ENCODE measurements around the gene OXNAD1.
A peak's percentile ranks its signal among the peaks of the same experiment; 100 is the strongest.

OXNAD1 gene

DNA sequence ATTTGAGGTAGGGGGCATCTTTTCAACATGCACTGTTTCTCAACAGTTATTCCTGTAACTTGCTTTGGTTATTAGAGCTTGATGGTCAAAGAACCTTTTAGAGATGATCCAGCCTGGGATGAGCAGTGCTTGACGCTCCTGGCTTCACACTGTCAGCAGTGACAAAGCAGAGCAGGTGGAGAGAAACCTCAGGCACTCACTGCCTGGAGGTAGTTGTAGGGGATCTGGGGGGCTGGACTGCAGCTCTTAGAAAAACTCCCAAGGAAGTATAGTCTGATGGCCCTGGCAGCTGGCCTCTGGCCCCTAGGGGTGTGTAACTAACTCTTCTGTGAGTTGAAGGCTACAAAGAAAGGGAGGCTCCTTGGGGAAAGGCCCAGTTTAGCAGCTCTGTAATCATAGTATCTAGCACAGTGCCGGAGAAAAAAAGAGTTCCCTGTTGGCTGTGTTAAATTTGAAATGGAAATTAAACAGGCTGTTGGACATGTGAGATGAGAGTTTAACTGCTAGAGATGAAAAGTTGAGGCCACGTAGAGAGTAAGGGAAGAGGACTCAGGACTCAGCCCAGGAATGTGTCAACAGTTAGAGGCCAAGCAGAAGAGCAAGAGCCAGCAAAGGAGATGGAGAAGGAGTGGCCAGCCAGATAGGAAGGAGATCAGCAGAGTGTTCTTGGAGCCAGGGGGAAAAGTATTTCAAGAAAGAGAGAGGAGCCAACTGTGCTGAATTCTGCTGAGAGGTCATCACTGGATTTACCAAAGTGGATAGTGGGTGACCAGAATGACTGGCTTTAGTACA, 14.2 kb downstream of the OXNAD1 start:
- no peak for DNase-seq (ENCODE audit: low spot score)

DNA sequence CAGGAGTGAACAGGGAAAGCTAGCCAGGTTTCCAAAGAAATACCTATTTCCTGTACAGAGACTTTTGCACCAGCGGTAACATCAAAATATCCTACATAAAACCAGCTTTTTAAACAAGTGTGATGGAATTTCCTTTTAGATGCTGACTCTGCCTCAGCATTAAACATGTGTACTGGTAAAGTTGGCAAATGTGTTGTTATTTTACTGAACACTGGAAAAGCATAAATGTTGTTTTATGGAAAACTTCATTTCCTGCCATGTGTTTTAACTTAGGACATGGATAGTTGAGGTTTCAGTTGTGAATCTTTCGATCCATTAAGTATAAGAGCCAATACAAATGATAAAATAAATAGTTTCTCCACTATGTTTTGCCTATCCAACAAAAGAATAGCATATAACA, 15.7 kb downstream of the OXNAD1 start:
- DNase-seq (ENCODE audit: low spot score), result no peak

GRCh38 chr3:16284633-16285032, 19.6 kb downstream of the OXNAD1 start:
- no peak for DNase-seq (ENCODE audit: low spot score)

- no peak for DNase-seq (ENCODE audit: low spot score)
Measured at GRCh38 chr3:16286161-16286560, 21.1 kb downstream of the OXNAD1 start.

DNA sequence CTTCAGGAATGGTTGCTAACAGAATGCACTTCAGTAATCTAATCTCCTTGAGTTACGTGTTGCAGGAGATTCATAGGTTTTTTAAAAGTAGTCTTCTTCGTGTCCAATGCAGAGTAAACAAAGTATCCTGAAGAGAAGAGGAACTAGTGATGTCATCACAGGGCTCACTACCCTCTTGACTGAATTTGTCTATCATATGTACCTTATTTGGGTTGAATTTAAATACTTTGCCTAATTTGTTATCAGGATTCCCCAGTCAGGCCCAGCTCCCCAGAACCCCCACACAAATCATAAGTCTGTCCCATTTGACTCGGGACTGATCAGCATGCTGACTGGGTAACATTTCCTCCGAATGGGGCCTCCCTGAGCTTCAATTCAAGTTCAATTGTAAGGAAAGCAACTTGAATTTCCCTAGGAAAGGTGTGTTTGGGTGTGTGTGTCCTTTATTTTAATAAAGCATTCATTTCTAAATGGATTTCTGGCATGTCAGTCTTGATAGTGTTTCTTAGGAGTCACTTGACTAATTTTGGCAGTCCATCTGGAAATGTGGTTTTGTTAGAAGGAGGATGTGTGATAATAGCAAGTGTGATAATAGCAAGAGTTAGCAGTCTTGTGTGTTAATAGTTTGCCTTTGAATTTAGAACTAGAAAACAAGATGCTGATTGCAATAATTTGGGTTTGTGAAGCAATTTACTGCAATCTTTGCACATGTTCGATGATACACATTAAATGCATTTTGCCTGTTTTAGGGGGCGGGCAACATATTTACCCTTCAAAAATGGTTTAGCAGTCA, 21.9 kb downstream of the OXNAD1 start:
- DNase-seq (ENCODE audit: low spot score), result no peak

GRCh38 chr3:16288664-16289063, 23.7 kb downstream of the OXNAD1 start:
- no peak for DNase-seq (ENCODE audit: low spot score)

GRCh38 chr3:16289144-16289889, 24.3 kb downstream of the OXNAD1 start:
- DNase-seq (ENCODE audit: low spot score), result no peak

DNA sequence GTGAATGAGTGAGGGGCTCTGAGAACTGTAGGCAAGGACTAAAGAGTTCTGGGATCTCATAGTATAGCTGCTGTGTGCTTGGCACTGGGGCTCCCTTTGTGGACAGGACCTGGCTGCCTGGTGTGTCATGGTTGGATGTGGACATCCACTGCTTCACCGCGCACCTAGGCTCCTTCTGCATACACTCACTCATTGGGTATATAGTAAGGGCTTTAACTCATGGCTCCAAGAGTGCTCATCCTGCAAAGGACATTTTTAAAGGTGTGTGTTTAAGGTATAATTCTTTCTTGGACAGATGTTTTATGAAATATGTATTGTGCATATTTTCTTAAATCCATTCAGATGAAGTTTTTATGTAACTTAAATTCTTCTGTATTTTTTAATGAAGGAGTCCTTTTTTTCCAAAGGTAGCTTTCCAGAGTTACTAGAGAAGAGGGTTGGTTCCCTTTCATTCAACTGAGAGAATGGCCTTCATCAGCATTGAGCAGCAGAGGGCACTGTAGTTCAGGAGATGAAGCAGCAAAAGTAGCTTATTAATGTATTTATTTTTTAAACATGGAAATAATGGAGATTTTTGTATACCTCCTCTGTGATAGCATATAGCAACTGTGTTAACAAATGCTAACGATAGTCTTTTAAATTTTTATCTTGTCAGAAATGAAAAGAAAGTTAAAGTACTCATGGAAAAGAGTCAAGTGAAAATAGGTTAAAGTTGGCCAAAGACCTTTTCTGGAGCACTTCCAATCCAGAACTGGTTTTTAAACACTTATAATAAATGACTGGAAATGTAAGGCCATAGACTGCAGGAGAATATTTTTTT, 25.2 kb downstream of the OXNAD1 start:
- peak; percentile 38 for DNase-seq (ENCODE audit: low spot score)

DNA sequence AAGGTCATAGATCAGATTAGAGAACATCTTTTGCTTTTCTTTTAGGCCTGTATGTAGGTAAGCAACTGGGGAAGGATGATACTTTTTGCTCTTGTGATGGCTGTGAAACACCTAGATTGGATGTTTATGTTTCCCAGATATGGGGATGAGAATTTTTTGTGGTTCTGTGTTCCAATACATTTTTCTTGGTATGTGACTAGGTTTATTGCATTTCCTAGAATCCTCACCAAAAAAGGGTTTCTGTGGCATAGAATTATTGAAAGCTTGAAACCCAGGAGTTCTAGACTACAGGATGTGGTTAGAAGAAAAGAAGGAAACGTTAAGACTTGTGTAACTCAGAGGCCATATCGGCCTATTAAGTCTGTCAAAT, 25.8 kb downstream of the OXNAD1 start:
- no peak for DNase-seq (ENCODE audit: low spot score)

DNA sequence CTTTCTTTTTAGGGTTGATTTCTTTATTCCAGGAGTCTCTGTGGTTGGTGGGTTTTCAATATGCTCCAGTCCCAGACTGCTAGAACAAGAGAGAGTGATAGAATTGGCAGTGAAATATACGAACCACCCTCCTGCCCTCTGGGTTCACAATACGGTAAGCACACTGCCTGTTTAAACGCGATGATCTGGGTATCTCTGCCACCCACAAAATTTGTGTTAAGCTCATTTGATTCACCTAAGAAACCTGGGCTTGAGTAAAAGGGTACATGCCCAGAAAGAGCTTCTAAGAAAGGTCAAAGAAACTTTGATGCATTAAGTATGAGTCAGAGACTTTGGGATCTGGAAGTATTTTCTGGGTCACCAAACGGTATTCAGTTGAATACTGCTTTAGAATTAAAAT, 29.8 kb downstream of the OXNAD1 start:
- DNase-seq (ENCODE audit: low spot score), result no peak

DNA sequence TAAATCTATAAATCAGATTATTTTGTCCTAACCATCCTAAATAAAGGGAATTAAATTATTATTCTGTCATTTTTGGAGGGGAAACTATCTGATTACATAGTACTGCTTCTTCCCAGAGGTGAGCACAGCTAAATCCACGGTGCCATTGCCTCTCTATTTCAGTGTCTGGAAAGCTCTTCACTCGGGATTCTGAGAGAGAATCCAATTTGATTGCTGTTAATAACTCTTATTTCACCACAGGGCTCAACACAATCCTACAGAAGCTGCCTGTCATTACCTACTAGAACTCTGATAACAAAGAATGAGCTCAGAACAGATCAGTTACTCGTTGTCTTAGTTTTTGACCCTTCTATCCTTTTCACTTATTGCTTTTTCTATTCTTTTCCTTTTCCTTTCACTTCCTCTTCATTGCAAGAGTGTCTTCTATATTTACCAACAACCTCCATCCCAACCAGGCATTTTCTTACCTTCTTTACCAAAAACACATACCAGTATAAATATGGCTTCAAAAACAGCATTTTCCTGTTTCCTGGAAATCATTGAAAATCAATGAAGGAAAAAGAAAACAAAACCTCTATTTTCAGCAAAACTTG, 30.4 kb downstream of the OXNAD1 start:
- no peak for DNase-seq (ENCODE audit: low spot score)

- DNase-seq (ENCODE audit: low spot score), result no peak
Measured at GRCh38 chr3:16297997-16298885, 33.2 kb downstream of the OXNAD1 start.

GRCh38 chr3:16298891-16299290, 33.9 kb downstream of the OXNAD1 start:
- no peak for DNase-seq (ENCODE audit: low spot score)

GRCh38 chr3:16299746-16300145, 34.7 kb downstream of the OXNAD1 start:
- no peak for DNase-seq (ENCODE audit: low spot score)

GRCh38 chr3:16300307-16300706, 35.3 kb downstream of the OXNAD1 start:
- no peak for DNase-seq (ENCODE audit: low spot score)

- DNase-seq (ENCODE audit: low spot score), result no peak
Measured at GRCh38 chr3:16300881-16301359, 35.9 kb downstream of the OXNAD1 start.

DNA sequence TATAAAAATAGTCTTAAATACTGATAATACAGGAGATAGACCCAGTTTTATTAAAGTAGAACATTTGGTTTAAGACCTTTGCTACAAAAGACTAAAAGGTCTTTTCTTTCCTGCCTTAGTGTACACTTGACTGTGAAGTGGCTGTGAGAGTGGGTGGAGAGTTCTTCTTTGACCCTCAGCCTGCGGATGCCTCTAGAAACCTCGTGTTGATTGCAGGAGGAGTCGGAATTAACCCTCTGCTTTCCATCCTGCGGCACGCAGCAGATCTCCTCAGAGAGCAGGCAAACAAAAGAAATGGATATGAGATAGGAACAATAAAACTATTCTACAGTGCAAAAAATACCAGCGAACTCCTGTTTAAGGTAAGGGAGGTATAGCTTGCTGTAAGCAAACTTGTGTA, 36.5 kb downstream of the OXNAD1 start:
- DNase-seq (ENCODE audit: low spot score), result no peak

- DNase-seq (ENCODE audit: low spot score), result no peak
Measured at GRCh38 chr3:16302082-16302631, 37.1 kb downstream of the OXNAD1 start.

- no peak for DNase-seq (ENCODE audit: low spot score)
Measured at GRCh38 chr3:16303037-16303575, 38.1 kb downstream of the OXNAD1 start.

Measured in AG08396 (cell line).